ENCODE results near the gene RRM2. TPM values are rescaled to one million over a fixed set of nuclear protein-coding genes. Genes with fewer than 3 reads are reported as not detected.

RRM2 gene
- total RNA-seq, 2 donors from 2014 or later = 375 to 624 TPM

- ATAC-seq = no peak
Measured at GRCh38 chr2:10169581-10169980, 47.0 kb downstream of the RRM2 start.

GRCh38 chr2:10170256-10170655 lies 47.7 kb downstream of the RRM2 start:
- Mint-ChIP-seq H3K4me1 (ENCODE audit: low read depth in 2 of 2) (no peaks in the 10 kb centered on the region), H3K27ac (no peak overlapping the region)

More at GRCh38 chr2:10169581-10169980, 47.0 kb downstream of the RRM2 start:
- no peak for DNase-seq (ENCODE audit: low spot score)
- Mint-ChIP-seq H3K4me3 (no peak overlapping the region), H3K27me3 (no peaks in the 10 kb centered on the region), H3K27ac (no peak overlapping the region), H3K9me3 (no peaks in the 10 kb centered on the region), H3K4me1 (ENCODE audit: low read depth in 2 of 2) (no peaks in the 10 kb centered on the region), H3K36me3 (no peaks in the 10 kb centered on the region)

GRCh38 chr2:10171006-10171800 lies 48.7 kb downstream of the RRM2 start:
- no peak overlapping the region for H3K4me3 Mint-ChIP-seq
- H3K9me3 Mint-ChIP-seq = no peaks in the 10 kb centered on the region
- no peaks in the 10 kb centered on the region for H3K36me3 Mint-ChIP-seq
- no peak for ATAC-seq
- DNase-seq (ENCODE audit: low spot score) = no peak
- H3K27ac Mint-ChIP-seq = no peak overlapping the region
- no peaks in the 10 kb centered on the region for H3K27me3 Mint-ChIP-seq
- H3K4me1 Mint-ChIP-seq (ENCODE audit: low read depth in 2 of 2) = no peaks in the 10 kb centered on the region

More at GRCh38 chr2:10170256-10170655, 47.7 kb downstream of the RRM2 start:
- Mint-ChIP-seq H3K4me3 (no peak overlapping the region), H3K9me3 (no peaks in the 10 kb centered on the region), H3K36me3 (no peaks in the 10 kb centered on the region), H3K27me3 (no peaks in the 10 kb centered on the region)
- DNase-seq (ENCODE audit: low spot score) (no peak), ATAC-seq (no peak)

GRCh38 chr2:10172033-10172871 lies 49.7 kb downstream of the RRM2 start:
- Mint-ChIP-seq H3K4me3 (no peak overlapping the region), H3K27ac (no peak overlapping the region), H3K36me3 (no peaks in the 10 kb centered on the region), H3K4me1 (ENCODE audit: low read depth in 2 of 2) (no peaks in the 10 kb centered on the region), H3K27me3 (no peaks in the 10 kb centered on the region), H3K9me3 (no peaks in the 10 kb centered on the region)
- ATAC-seq (no peak), DNase-seq (ENCODE audit: low spot score) (no peak)

- ATAC-seq (peak; percentile 29 to 58), DNase-seq (ENCODE audit: low spot score) (no peak)
- Mint-ChIP-seq H3K27me3 (no peaks in the 10 kb centered on the region), H3K27ac (no peak overlapping the region), H3K4me3 (no peak overlapping the region), H3K9me3 (no peaks in the 10 kb centered on the region), H3K36me3 (no peaks in the 10 kb centered on the region), H3K4me1 (ENCODE audit: low read depth in 2 of 2) (no peaks in the 10 kb centered on the region)
Measured at GRCh38 chr2:10173258-10174005, 50.9 kb downstream of the RRM2 start.

- DNase-seq (ENCODE audit: low spot score) = no peak
- no peaks in the 10 kb centered on the region for H3K36me3 Mint-ChIP-seq
- ATAC-seq = peak in 1 of 2 donors; percentile 8
- no peak overlapping the region for H3K4me3 Mint-ChIP-seq
- no peaks in the 10 kb centered on the region for H3K27me3 Mint-ChIP-seq
- no peak overlapping the region for H3K27ac Mint-ChIP-seq
- no peaks in the 10 kb centered on the region for H3K4me1 Mint-ChIP-seq (ENCODE audit: low read depth in 2 of 2)
- H3K9me3 Mint-ChIP-seq = no peaks in the 10 kb centered on the region
Measured at GRCh38 chr2:10174173-10174572, 51.6 kb downstream of the RRM2 start.

GRCh38 chr2:10175441-10175840 lies 52.9 kb downstream of the RRM2 start:
- no peaks in the 10 kb centered on the region for H3K9me3 Mint-ChIP-seq
- no peak for ATAC-seq
- no peak overlapping the region for H3K27ac Mint-ChIP-seq
- no peak for DNase-seq (ENCODE audit: low spot score)
- H3K27me3 Mint-ChIP-seq = no peaks in the 10 kb centered on the region
- H3K4me3 Mint-ChIP-seq = no peak overlapping the region
- H3K36me3 Mint-ChIP-seq = no peaks in the 10 kb centered on the region
- no peaks in the 10 kb centered on the region for H3K4me1 Mint-ChIP-seq (ENCODE audit: low read depth in 2 of 2)

GRCh38 chr2:10178751-10179150 lies 56.2 kb downstream of the RRM2 start:
- Mint-ChIP-seq H3K4me3 (no peak overlapping the region), H3K9me3 (no peaks in the 10 kb centered on the region), H3K36me3 (peaks cover 4% of the 10 kb centered on the region), H3K27me3 (no peaks in the 10 kb centered on the region), H3K27ac (no peak overlapping the region), H3K4me1 (ENCODE audit: low read depth in 2 of 2) (no peaks in the 10 kb centered on the region)
- no peak for DNase-seq (ENCODE audit: low spot score)
- no peak for ATAC-seq

GRCh38 chr2:10179422-10179821 lies 56.9 kb downstream of the RRM2 start:
- ATAC-seq (no peak), DNase-seq (ENCODE audit: low spot score) (no peak)
- H3K4me3 Mint-ChIP-seq = no peak overlapping the region
- no peaks in the 10 kb centered on the region for H3K27me3 Mint-ChIP-seq
- H3K9me3 Mint-ChIP-seq = no peaks in the 10 kb centered on the region
- H3K36me3 Mint-ChIP-seq = peaks cover 4% of the 10 kb centered on the region
- H3K4me1 Mint-ChIP-seq (ENCODE audit: low read depth in 2 of 2) = no peaks in the 10 kb centered on the region
- no peak overlapping the region for H3K27ac Mint-ChIP-seq

GRCh38 chr2:10180229-10180628 lies 57.7 kb downstream of the RRM2 start:
- peaks cover 4% of the 10 kb centered on the region for H3K36me3 Mint-ChIP-seq
- H3K4me1 Mint-ChIP-seq (ENCODE audit: low read depth in 2 of 2) = no peaks in the 10 kb centered on the region
- no peaks in the 10 kb centered on the region for H3K9me3 Mint-ChIP-seq
- DNase-seq (ENCODE audit: low spot score) (no peak), ATAC-seq (no peak)
- H3K4me3 Mint-ChIP-seq = no peak overlapping the region
- no peak overlapping the region for H3K27ac Mint-ChIP-seq
- H3K27me3 Mint-ChIP-seq = no peaks in the 10 kb centered on the region

Other genes starting within 250 kb of the RRM2 start
- gene GRHL1, start 171.0 kb upstream of the RRM2 start, total RNA-seq = 1 to 10 TPM; 1.1 to 1.4 TPM
- 1 to 10 TPM; 3.8 to 6.1 TPM for gene KLF11, start 79.2 kb upstream of the RRM2 start, total RNA-seq
- under 1 TPM in 1 of 2 donors, not detected in 1; 0.45 TPM for gene CYS1, start 42.3 kb upstream of the RRM2 start, total RNA-seq
- 10 to 100 TPM; 13.8 to 19.0 TPM for gene HPCAL1, start 180.2 kb downstream of the RRM2 start, total RNA-seq

All from natural killer cell treated with Interleukin-12 subunit alpha and Interleukin-12 subunit beta and Interleukin-15 and Interleukin-18, amount 100 ng/mL, for 72 hours (primary cell).